ENCODE data around the gene MICALL1.
"Not testable (repeated sequence)": the region's sequence is repeated elsewhere in the genome, so short reads cannot be mapped to it uniquely, and the experiment has no call there.

Gene MICALL1

GRCh38 chr22:37959231-37959825 is 53.2 kb downstream of the MICALL1 start:
- DNase-seq (ENCODE audit: low spot score) = no peak

DNA sequence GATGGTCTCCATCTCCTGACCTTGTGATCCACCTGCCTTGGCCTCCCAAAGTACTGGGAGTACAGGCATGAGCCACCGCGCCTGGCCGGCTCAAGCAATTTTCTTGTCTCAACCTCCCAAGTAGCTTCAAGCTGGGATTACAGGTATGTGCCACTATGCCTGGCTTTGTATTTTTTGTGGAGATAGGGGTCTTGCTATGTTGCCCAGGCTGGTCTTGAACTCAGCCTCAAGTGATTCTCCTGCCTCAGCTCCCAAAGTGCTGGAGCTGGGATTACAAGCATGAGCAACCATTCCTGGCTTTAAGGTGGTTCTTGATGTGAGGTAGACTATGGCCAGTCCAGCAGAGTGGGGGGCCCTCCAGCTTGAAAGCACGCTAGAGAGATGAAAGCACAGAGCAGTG is 55.0 kb downstream of the MICALL1 start:
- no peak for DNase-seq (ENCODE audit: low spot score)

DNA sequence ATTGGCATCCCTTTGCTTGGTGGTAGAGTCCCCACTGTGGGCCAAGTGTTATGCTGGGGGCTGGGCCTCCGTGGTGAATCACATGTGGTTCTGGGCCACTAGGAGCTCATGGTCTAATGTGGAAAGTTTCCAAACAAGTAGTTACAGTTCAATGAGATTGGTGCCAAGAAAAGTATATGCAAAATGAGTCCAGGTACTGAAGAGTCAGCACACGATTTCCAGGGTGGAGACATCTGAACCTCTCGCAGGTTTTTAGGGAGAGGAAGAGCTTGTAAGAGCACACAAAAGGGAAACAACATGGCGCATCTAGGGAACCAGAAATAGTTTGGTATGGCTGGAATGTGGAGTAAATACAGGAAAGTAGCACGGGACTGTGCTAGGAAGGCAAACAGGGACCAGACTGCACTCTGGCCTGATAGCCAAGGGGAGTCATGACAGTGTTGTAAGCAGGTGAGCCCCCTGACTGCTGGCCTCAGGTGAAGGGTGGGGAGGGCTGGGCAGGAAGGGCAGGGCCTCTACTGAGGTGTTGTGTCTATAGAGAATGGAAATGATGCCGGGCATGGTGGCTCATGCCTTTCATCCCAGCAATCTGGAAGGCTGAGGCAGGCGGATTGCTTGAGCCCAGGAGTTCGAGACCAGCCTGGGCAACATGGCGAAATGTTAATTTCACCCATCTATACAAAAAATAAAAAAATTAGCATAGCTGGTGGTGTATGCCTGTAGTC is 60.0 kb downstream of the MICALL1 start:
- DNase-seq (ENCODE audit: low spot score) = no peak

GRCh38 chr22:37967147-37967546 is 61.0 kb downstream of the MICALL1 start:
- DNase-seq (ENCODE audit: low spot score) = no peak

DNA sequence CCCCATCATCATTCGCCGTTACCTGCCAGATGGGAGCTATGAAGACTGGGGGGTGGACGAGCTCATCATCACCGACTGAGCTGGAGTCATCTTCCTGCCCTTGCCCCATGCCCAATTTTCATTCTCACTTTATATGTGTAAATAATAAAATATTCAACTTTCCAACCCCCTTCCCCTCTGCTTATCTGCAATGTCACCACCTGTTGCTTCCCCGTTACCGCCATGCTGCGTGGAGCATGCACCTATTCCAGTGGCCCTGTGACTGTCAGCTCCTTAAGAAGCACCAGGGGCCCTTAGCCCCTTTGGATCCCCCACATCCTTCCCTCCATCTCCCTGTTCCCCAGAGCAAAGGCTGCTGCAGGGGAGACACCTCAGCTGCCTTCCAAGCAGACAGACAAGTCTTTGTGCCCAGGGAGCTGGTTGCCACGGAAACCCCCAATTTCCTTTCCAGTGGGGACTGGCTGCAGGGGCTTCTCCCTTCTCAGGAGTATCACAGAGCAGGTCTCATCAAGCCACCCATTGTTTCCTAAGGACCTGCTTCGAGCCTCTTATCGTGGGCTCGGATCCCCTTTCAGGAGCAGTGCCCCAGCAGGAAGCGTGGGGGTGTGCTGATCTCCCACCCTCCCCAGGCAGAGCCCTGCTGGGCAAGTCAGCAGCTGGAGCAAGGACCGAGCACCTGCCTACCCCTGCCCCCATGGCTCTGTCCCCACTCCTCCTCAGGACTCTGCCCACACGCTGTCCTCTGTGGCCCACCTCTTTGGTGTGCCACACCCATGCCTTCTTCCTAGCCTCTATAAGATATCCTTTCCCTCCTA is 61.7 kb downstream of the MICALL1 start:
- no peak for DNase-seq (ENCODE audit: low spot score)

GRCh38 chr22:37968452-37969251 is 62.6 kb downstream of the MICALL1 start:
- no peak for DNase-seq (ENCODE audit: low spot score)

DNA sequence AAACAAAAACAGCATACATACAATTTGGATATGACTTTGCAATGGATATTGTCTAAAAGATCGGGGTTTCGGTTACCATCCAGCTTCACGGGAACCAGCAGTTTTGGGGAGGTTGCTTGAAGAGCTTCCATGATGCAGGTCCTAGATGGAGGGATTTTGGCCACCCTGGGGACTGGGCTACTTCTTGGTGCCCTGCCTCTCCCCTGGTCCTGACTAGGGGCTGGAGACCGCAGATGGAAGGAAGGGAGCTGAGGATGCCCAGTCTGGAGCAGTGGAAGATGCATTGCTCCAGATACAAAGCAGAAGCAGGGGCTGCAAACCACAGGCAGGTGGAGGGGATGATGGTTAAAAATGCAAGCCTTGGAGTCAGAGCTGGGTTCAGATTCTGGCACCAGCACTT is 64.8 kb downstream of the MICALL1 start:
- DNase-seq (ENCODE audit: low spot score) = no peak

GRCh38 chr22:37971475-37972434 is 65.7 kb downstream of the MICALL1 start:
- DNase-seq (ENCODE audit: low spot score) = no peak

GRCh38 chr22:37972527-37972926 is 66.4 kb downstream of the MICALL1 start:
- DNase-seq (ENCODE audit: low spot score) = no peak

- DNase-seq (ENCODE audit: low spot score) = no peak
Measured at GRCh38 chr22:37973271-37974170, 67.4 kb downstream of the MICALL1 start.

DNA sequence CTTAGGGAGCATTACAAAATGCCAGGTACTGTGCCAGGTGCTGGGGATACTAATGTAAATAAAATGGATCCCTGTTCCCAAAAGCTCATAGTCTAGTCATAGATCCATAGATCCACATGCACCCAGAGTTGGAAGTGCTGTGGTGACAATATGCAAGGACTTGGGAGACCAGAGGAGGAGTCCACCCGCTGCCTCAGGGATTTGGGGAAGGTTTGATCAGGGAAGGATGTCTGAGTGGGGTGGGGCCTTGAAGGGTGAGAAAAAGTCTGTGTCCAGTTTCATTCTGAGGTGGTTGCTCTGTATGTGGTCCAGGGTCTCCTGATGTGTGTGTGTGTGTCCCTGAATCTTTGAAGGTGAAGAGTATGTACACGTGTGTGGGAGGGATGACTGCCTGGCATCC is 69.1 kb downstream of the MICALL1 start:
- DNase-seq (ENCODE audit: low spot score) = no peak

GRCh38 chr22:37976022-37976421 is 69.9 kb downstream of the MICALL1 start:
- not testable (repeated sequence) for DNase-seq (ENCODE audit: low spot score)

DNA sequence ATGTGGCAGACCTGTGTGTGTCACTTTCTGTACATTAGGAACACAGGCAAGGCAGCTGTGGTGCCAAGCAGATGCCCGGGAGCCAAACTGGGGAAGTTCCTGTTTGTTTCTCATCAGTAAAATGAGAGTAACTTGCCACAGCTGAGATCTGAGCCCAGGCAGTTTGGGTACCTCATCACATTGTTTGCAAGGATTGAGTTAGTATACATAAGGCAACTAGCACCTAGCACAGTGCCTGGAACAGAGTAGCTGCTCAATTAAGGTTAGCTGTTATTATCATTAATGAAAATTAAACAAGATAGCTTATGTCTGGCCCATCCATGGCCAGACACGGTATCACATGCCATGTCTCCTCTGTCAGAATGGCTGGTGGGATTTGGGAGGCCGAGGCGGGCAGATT is 70.5 kb downstream of the MICALL1 start:
- DNase-seq (ENCODE audit: low spot score) = no peak

DNA sequence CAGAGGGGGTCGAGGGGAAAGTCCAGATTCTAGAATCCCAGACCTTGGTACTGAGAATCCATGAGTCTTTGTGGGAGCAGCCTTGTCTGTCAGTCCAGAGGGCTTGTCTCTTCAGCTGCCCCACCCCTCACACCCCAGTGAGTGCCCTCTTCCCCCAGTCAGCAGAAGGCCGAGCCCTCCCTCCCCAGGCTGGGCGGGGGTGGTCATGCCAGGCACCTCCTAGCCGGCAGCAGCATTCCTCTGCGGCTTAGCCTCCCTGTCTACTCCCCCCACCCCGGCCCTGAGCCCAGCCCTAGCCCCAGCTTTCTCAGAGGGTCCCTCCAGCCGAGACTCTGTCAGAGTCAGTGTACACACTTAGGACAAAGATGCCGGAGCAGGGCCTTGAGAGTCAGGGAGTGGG is 73.7 kb downstream of the MICALL1 start:
- DNase-seq (ENCODE audit: low spot score) = no peak

DNA sequence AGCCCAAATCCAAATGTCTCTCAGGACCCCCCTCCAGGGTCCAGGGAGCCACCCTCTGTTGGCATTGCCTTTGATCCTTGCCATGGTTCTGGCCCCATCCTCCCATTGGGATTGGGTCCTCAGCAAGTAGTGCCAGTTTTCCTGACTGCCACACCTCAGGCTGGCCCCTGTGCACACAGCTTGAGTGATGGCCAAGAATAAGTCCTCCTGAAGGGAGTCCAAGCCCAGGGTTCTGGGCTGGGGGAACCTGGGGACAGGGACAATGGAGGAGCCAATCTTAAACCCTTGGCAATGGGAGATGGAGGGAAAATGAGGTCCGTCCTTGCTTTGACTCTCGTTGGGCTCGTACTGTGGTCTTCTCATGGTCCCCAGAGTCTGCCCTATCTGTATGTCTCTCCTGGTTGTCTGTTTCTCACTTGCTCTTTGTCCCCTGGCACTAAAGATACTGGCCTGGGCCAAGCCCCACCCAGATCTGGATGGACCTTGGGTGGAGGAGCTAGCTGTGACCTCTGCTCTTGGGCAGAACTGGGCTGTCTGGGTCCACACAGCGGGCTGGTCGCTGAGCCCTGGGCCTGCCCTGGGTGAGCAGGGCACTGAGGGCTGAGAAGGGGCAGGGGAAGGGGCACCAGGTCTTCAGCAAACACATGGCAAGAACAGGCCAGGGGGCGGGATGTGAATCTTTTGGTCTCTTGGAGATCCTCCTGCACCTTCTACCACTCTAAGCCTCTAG is 75.3 kb downstream of the MICALL1 start:
- no peak for DNase-seq (ENCODE audit: low spot score)

DNA sequence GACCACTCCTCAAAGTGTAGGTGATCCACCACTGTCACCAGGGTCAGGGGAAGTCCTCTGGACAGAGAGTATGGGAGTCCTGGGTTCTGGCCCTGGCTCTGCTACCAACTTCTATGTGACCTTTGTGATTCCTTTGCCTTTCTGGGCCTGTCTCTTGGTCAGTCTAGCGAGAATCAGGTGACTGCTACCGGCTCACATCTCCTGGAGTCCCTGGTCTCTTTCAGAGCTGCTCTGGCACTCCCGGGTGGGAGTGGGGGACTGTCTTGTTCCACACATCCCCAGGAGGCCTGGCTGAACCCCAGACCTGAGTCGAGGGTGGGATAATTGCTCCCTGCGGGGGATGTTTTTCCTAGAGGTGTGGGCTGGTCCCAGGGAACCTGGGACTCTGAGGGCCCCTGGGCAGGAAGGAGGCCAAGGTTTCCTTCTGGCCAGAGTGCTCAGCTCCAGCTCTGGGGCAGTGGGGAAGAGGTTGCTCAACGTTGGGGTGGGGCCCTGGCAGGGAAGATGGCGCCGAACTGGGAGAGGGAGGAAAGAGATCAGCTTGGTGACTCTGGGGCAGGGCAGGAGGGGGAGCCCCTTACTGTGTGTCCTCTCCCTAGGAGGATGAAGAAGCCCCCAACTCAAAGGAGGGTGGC is 76.2 kb downstream of the MICALL1 start:
- DNase-seq (ENCODE audit: low spot score) = no peak

DNA sequence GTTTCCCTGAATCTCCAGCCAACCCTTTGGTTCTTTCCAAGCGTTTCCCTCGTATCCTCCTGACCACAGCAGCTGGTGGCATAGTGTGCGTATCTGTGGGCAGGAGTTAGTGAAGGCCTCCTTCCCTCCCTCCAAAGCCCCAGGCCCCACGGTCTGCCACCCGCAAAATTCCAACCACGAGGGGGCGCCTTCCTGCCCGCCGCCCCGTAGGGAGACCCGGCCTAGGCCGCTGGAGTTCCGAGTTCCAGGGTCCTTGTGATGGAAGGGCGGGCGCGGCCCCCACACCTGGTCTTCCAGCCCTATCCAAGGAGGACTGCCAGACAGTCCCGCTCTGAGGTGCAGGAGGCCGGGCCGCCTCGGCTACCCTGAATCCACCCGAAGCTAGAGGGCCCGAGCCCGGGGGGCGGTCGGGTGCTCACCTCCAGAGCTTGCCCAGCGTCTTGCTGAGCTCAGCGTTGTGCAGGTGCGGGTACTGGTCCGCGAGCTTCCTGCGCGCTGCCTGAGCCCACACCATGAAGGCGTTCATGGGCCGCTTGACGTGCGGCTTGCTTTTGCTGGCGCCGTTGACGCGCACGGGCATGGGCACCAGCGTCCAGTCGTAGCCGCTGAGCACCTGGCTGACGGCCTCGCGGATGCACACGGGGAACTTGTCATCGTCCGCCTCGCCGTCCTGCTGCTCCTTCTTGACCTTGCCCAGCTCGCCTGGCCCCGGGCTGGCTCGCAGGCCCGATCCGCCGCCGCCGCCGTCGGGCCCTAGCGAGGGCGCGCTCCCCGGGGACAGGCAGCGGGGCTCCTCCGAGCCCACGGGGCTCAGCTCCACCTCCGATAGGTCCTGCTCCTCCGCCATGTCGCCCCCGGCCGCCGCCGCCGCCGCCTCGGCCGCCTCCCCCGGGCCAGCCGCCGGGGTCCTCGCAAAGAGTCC is 77.1 kb downstream of the MICALL1 start:
- no peak for DNase-seq (ENCODE audit: low spot score)
